HG02840 (cell line): Measurements from ENCODE around the gene SPIN1.
A peak's percentile ranks its signal among the peaks of the same experiment; 100 is the strongest.
"Not testable (repeated sequence)": the region's sequence is repeated elsewhere in the genome, so short reads cannot be mapped to it uniquely, and the experiment has no call there.

Source experiments
- ATAC-seq: cut with Tn5 transposase; IDR thresholded peaks from one replicate; pipeline ENCODE4 v1.9.1; 2021; ENCODE audit warnings: mild to moderate bottlenecking, moderate library complexity, moderate number of reproducible peaks; ENCODE audit not compliant: unreplicated experiment, low FRiP score

Gene SPIN1

DNA sequence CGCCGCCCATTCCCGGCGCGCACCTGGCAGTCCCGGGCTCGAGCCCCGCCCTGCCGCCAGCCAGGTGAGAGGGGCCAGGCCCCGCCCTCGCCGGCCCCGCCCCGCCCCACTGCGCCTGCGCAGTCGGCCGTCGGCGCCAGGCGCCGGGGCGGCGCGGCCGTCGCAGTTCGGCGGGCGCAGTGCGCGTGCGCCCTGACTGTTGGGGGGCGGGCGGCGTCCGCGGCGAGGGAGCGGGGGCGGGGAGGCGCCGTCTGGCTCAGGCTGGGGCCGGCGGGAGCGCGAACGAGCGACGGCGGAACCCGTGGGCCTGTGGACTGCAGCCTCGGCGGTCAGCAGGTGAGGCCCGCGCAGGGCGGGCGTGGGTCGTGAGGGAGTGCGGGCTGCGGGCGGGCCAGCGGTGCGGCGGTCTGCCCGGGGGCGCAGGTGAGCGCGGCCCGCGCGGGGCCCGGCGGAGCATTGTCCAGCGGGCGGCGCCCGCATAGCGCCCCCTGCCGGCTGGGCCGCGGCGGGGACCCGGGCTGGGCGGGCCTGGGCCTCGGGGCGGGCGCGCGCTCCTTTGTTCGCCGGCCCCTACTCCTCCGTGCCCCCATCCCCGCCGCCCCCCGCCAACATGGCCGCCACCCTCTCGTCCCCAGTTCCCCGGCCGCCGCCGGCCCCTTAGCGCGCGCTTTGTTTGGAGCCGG, at the start of gene SPIN1:
SPIN1 (plus strand) TSS at position 242 of the 683 bp plus-strand sequence. CDS start 38,096 bp downstream, outside the sequence.
- ATAC-seq, result peak; percentile 81

DNA sequence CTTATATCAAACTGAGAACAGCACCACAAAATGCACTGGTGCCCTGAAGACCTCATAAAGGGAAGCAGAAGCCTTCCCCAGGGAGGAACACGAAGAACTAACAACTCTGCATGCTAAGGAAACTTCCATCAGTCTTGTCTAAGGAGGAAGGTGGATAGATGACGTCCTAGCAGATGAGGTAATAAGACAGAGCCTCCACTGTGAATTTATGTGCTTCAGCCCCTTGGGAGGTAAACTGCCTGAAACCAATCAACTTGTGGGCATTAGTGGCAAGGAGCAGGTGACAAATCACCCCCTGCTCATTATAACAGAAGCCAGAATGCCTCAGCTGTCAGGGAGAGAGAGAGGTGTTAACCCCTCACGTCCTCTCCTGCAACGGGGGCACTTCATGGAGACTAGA, 48.9 kb upstream of the SPIN1 start:
- no peak for ATAC-seq

DNA sequence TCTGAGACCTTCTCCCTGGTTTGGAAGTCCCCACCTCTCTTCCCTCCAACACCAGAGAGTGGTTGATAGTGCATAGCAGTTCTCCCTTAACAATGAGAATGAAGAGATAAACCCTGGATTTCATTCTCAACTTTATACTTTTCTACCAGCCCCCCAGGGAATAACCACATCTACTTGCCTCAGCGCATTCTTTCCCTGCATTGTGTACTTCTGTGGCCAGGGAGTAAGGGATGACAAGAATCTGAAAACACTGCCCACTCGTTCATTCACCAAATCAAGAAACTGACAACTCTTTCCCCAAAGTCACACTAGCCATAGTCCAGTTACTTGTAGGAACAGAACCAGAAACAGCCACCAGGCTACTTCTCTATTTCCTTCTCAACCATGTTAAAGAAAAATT, 46.0 kb upstream of the SPIN1 start:
- no peak for ATAC-seq

DNA sequence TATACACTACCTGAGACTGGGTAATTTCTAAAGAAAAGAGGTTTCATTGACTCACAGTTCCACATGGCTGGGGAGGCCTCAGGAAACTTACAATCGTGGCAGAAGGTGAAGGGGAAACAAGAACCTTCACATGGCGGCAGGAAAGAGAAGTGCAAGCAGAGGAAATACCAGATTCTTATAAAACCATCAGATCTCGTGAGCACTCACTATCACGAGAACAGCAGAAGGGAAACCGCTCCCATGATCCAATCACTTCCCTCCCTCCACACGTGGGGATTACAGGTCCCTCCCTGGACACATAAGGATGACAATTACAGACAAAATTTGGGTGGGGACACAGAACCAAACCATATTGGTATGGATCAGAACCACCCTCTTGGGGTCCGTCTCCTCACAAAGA, 44.2 kb upstream of the SPIN1 start:
- no peak for ATAC-seq

DNA sequence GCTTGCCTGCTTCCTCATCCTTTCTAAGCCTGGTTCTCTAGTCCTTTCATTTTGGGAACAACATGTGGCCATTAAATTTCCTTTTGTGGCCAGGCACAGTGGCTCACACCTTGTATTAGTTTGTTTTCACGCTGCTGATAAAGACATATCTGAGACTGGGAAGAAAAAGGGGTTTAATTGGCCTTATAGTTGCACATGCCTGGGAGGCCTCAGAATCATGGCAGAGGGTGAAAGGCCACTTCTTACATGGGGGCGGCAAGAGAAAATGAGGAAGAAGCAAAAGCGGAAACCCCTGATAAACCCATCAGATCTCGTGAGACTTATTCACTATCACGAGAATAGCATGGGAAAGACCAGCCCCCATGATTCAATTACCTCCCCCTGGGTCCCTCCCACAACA, 37.9 kb upstream of the SPIN1 start:
- ATAC-seq, result not testable (repeated sequence)

DNA sequence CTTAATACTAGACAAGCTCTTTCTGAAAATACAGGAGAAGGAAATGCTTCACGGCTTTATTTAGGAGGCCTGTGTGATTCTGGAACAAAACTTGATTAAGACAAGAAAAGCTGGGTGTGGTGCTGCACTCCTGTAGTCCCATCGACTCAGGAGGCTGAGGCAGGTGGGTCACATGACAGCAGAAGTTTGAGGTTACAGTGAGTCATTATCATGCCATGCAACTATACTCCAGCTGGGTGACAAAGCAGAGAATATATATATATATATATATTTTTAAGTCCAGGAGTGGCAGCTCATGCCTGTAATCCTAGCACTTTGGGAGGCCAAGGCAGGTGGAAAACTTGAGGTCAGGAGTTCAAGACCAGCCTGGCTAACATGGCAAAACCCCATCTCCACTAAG, 33.1 kb upstream of the SPIN1 start:
- no peak for ATAC-seq

DNA sequence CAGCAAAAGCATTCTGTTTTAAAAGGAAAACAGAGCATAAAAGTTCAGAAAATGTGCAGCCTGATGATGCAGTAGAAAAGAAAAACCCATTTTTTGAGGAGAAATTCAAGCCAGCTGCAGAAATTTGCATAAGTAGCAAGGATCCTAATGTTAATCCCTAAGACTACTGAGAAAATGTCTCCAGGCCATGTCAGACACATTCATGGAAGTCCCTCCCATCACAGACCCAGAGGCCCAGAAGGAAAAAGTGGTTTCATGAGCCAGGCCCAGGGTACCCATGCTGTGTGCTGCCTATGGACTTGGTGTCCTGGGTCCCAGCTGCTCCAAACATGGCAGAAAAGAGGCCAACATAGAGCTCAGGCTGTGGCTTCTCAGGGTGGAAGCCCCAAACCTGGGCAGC, 31.0 kb upstream of the SPIN1 start:
- not testable (repeated sequence) for ATAC-seq

DNA sequence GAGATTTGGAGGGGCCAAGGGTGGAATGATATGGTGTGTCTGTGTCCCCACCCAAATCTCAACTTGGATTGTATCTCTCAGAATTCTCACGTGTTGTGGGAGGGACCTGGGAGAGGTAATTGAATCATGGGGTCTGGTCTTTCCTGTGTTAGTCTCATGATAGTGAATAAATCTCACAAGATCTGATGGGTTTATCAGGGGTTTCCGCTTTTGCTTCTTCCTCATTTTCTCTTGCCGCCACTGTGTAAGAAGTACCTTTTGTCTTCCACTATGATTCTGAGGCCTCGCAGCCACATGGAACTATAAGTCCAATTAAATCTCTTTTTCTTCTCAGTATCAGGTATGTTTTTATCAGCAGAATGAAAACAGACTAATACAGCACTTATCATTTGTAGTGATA, 29.5 kb upstream of the SPIN1 start:
- ATAC-seq, result no peak

DNA sequence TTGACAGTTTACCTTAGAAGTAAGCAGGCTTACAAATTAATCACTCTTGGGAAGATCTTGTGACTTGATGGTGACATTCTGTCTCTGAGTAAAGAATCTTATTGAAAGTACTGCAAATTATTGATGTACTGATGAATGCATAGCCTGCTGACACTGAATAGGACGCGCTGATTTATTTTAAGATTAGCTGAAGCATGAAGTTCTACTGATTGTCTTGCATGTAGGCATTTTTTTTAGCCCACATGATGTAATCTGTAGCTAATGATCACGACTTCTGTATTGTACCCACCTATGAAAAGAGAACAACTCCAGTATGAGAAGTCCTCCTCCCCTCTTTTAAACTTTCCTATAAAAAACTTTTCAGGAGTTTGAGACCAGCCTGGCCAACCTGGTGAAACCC, 28.3 kb upstream of the SPIN1 start:
- no peak for ATAC-seq

DNA sequence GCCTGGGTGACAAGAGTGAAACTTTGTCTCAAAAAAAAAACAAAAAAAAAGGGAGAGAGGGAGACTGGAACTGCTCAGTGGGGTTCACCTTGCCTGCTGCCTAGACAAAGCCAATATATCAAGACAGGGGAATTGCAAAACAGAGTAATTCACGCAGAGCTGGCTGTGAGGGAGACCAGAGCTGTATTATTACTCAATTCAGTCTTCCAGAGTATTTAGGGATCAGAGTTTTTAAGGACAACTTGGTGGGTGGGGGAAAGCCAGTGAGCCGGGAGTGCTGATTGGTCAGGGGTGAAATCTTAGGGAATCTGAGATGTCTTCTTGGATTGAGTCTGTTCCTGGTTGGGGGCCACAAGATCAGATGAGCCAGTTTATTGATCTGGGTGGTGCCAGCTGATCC, 25.6 kb upstream of the SPIN1 start:
- ATAC-seq, result no peak

DNA sequence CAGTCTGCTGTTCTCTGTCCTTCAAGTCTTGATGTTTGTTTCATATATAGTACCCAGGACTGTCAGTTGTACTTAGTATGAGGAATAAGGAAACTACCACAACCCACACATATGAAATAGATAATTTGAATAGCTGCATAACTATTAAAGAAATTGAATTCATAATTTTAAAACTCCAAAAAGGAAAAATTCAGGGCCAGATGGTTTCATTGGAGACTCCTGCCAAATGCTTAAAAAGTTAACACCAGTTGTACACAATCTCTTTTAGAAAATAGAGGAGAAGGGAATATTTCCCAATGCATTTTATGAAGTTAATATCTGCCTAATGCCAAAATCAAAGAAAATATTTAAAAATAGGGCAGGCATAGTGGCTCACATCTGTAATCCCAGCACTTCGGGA, 24.6 kb upstream of the SPIN1 start:
- ATAC-seq, result no peak

DNA sequence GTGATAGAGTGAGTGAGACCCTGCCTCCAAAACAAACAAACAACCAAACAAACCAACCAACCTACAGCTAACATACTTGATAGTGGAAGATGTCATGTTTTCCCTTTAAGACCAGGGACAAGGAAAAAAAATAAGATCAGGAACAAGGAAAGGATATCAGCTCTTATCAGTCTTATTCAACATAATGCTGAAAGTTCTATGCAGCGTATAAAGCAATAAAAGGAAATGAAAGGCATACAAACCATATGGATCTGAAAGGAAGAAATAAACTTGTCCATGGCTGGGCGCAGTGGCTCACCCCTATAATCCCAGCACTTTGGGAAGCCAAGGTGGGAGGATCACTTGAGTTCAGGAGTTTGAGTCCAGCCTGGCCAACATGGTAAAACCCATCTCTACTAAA, 23.5 kb upstream of the SPIN1 start:
- ATAC-seq, result no peak

DNA sequence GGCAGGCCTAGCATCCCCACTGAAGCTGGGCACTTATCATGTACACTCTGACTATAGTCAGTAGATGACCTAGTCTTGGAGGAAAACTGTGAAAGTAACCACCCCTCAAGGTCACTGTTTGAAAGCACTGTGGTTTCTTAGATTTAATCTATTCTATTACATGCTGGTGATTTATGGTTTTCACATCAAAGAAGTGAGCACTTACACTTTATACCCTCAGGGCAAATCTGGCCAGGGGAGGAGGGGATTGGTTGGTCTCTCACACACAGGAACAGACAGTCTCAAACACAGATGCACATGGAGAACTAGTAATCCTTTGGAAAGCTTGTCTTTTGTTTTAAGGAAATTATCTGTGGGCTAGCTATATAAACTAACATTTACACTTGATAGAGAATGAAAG, 17.9 kb upstream of the SPIN1 start:
- no peak for ATAC-seq

DNA sequence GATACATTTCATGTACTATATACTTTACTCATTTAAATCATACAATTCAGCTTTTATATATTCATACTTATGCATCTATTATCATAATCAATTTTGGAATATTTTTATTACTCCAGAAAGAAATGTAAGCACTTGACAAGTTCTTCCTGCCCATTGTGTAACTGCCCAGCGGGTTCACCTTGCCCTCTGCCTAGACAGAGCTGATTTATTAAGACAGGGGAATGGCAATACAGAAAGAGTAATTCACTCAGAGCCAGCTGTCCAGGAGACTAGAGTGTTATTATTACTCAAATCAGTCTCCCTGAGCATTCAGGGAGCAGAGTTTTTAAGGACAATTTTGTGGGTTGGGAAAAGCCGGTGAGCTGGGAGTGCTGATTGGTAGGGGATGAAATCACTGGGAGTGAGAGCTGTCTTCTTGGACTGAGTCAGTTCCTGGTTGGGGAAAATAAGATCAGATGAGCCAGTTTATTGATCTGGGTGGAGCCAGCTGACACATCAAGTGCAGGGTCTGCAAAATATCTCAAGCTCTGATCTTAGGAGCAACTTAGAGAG, 16.1 kb upstream of the SPIN1 start:
- no peak for ATAC-seq

DNA sequence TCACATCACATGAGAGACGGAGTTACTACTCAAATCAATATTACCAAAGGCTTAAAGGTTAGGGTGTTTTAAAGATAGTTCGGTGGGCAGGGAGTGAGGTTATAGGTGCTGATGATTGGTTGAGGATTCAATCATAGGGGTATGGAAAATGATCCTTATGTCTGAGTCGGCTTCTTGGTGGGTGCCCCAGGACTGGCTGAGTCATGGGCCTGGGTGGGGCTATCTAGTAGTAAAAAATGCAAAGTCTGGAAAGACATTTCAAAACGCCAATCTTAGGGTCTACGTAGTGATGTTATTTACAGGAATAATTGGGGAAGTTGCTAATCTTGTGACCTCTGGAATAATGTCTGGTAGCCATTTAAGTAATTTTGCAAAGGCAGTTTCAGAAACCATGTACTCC, 15.2 kb upstream of the SPIN1 start:
- no peak for ATAC-seq

DNA sequence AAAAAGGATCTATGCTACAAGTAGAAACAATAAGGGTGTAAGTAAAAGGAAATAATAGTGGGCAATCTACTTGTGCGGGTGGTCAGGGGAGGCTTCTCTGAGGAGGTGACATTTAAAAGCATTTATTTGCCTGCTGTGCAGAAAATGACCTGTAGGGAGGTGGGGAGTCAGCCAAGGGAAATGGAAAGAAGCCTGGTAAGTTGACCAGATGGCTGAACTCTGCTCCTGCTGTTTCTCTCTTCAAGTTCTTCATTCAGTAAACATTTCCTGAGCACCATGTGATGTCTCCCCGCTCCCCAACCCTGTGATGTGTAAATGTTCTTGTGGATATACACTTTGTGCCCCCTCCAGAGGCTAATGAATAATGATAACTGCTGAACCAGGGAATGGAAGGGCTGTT, 9.9 kb upstream of the SPIN1 start:
- ATAC-seq, result no peak

DNA sequence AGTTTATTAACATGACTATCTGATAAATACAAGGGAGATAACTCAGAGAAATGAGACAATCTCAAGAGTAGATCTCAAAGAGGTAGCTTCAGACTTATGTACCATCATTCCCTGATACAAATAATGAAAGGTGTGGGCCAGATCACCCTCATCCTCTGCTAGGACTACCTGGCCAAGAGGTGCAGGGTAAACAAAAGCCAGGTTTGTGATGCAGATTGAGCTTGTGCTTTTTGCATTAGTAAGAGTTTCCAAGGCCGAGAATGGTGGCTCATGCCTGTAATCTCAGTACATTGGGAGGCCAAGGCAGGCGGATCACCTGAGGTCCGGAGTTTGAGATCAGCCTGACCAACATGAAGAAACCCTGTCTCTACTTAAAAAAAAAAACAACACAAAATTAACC, 8.9 kb upstream of the SPIN1 start:
- ATAC-seq, result no peak

DNA sequence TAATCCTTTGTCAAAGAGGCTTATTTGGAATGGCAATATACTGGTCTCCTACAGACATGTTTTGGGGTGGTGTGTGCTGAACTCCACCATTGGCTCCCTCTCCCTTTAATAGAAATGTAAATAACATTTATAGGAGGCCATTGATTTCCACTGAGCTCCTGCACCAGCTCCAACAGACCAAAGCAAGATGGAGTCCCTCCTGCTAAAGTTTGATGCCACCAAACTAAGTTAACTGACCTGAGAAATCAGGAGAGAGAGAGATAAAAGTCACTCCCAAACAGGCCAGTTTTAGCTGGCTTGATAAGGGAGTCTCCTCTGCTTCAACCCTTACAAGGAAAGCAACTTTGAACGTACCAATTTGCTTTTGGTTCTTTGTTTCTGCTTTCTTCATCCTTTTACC, 8.1 kb upstream of the SPIN1 start:
- ATAC-seq, result no peak

DNA sequence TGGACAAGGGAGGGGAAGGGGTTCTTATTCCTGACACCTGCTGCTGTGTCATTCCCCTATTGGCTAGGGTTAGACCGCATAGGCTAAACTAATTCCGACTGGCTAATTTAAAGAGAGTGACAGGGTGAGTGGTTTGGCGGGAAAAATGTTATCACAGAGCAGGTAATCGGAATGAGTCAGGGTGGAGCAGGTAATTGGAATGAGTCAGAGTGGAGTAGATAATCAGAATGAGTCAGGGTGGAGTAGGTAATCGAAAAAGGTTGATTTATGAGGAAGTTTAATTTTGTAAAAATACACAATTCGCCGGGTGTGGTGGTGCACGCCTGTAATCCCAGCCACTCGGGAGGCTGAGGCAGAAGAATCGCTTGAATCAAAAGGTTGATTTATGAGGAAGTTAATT, 6.9 kb upstream of the SPIN1 start:
- ATAC-seq, result not testable (repeated sequence)

DNA sequence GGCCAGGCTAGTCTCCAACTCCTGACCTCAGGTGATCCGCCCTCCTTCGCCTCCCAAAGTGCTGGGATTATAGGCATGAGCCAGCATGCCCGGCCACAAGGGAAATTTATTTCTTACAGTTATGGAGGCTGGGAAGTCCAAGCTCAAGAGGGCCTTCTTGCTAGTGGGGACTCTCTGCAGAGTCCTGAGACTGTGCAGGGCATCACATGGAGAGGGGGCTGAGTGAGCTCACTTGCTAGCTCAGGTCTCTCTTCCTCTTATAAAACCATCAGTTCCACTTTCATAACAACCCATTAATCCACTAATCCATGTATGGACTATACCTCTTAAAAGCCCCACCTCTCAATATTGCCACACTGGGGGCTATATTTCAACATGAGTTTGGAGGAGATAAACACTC, 5.1 kb upstream of the SPIN1 start:
- ATAC-seq, result no peak

DNA sequence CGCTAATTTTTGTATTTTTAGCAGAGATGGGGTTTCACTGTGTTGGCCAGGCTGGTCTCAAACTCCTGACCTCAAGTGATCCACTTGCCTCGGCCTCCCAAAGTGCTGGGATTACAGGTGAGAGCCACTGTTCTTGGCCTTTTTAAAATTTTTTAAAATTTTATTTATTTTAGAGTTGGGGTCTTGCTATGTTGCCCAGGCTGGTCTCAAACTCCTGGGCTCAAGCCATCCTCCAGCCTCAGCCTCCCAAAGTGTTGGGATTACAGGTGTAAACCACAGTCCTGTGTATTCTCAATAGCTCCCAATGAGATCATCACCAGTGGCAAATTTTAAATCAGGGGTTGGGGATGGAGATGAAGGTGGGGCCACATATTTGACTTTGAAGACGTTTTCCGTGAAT, 2.1 kb upstream of the SPIN1 start:
- not testable (repeated sequence) for ATAC-seq

DNA sequence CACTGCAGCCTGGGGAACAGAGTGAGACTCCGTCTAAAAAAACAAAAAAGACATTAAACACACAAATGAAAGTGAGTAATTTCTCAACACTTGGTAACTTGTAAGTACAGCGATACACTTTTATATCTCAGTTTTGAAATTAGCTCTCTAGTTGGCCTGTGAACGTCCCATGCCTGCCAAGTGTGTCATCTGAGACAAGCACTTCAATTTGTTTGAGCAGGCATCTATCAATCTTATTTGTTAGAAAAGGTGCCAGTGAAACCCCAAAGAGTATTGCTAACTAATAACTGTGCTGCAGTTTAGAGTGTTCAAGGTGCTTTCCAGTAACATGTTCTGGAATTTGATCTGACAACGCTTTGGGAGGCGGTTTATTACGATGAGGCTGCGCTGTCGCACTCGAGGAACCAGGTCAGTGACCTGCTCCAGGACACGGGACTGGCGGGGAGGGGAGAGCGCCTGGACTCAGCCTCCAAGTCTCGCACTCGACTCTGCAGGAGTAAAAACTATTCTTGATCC, 1.1 kb upstream of the SPIN1 start:
- ATAC-seq, result no peak
